HG03565 (cell line): Measurements from ENCODE around the gene SETD5.

ENCODE experiments used
- ATAC-seq: cut with Tn5 transposase; IDR thresholded peaks from one replicate; pipeline ENCODE4 v1.9.1; 2021; ENCODE audit warnings: mild to moderate bottlenecking, moderate library complexity; ENCODE audit not compliant: unreplicated experiment

Gene SETD5

DNA sequence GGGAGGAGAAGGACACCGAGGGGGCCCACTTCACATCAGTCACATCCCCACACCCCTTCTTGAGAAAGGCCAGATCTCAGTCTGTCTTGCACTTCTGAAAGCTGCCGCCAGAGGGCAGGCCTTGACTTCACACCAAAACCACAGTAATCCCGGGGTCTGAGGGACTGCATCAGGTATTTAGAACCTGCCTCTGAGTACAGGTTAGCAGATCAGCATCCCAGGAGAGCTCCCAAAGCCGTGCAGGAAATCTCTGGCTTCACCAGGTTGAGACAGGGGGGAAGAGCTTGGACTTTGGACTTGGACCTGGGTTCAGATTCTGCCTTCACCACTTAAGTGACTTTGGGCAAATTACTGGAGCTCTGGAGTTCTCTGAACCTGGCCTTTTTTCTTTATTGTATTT lies 105.9 kb downstream of the SETD5 start:
- no peak for ATAC-seq

DNA sequence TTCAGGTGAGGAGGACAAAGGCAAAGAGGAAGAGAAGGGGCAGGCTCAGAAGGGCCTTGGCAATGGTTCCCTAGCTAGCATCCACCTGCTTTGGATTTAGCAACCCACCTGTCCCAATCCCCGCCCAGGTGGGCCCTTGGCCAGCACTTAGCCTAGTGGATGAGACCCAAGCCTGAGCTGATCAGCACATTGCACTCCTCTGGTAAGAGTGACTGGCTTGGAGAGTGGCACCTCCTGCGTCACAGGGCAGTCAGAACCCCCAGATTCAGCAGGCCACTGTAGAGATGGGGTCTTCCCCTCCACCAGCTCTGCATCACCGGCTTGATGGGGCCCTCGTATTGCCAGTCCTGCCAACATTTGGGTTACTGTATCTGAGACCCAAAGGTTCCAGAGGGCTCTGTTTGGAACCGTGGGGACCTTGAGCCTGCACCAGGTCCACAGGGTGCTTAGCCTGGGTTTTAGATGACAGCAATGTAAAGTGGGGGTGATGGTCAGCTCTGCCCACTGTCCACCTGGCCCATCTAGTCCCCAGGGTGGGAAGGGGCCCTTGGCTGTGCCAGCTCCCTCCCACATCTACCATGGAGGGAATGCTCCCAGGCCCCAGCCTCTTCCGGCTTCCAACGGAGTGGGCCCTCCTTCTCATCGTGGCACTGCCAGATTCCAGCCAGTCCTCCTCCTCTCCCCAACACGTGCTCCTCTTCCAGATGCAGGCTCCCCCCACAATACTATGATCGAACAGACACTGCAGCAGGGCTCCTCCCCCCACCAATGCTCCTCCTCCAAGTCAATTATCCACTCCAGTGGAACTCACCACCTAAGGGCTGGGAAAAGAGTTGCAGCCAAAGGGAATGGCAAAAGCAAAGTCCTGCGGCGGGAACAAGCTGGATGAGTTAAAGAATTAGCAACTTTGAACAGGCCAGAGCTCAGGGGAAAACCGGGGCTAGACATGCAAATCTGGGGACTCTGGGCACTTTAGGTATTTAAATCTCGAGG lies 110.5 kb downstream of the SETD5 start:
- no peak for ATAC-seq

DNA sequence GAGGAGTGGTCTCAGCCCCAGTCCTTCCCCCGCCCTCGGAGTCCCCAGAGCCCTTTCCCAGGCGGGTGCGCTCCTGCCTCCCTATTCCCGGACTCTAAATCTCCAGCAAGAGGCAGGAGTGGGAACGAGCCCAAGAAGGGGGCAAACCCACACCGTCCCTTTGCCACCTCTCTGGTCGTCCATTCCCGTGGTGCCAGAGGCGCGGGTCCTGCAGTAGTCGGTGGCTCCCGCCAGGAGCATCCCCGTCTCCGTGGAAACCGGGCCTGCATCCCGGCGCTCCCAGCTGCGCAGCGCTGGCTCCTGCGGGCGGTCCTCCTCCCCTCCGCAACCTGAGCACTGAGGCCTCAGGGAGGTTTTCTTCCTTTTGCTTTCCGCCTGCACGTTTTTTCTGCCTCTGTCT lies 111.4 kb downstream of the SETD5 start:
- no peak for ATAC-seq

DNA sequence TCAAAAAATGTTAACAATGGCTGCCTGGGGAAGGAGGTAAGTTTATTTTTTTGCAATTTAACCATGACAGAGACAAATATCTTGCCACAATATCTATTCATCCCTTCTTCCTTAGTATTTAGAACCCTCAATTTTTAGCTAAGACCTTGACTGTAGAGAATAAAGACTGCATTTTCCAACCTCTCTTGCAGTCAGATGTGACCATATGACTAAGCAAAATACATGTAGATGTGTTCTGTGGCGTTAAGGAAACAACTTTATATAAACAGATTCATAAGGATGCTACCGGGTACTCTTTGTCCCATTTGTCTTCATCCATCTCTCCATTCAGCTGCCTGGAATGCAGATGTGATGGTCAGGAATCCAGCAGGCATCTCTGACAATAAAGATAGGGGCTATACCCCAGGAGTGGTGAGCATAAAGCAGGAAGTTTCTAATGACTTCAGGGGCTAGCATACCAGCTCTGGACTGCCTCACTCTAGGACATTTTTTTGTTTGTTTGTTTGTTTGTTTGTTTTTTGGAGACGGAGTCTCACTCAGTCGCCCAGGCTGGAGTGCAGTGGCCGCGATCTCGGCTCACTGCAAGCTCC lies 115.1 kb downstream of the SETD5 start:
- no peak for ATAC-seq

DNA sequence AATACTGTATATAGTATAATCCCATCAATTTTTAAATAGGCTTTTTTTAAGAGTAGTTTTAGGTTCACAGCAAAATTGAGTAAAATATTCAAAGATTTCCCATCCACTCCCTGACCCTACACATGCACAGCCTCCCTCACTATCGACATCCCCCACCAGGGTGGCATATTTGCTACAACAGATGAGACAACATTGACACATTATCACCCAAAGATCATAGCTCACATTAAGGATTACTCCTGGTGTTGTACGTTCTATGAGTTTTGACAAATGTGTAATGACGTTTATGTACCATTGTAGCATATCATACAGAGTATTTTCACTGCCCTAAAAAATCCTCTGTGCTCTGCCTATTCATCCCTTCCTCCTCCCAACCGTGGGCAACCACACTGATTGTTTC lies 116.9 kb downstream of the SETD5 start:
- no peak for ATAC-seq

DNA sequence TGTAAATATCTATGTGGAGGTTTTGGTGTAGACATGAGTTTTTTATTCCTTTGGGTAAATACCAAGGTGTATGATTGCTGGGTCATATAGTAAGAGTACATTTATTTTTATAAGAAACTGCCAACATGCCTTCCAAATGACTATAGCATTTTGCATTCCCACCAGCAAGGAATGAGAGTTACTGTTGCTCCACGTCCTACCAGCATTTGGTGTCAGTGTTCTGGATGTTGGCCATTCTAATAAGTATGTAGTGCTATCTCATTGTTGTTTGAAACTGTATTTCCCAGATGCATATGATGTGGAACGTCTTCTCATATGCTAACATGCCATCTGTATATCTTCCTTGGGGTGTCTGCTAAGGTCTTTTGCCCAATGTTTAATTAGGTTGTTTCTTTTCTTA lies 117.5 kb downstream of the SETD5 start:
- ATAC-seq, result no peak

DNA sequence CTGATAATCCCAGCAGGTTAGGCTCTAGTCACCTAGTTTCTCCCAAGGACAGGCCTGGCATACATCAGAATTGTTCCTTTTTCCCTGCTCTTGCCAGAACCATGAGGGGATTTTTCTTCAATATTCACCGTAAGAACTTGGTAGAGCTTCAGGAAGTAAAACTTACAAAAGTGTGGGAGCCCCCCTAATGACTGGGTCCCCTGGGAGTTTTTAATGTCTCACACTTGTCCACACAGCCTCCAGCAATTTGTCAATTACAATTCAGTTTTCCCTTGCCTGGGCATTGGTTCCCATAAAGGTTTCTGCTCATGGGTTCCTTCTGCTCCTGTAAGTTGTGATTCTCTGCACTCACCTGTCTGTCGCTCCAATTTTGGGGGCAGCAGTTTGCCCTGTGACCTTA lies 127.7 kb downstream of the SETD5 start:
- no peak for ATAC-seq
